Measurements from ENCODE around the gene UBTD2. TPM values are rescaled to one million over a fixed set of nuclear protein-coding genes. Genes with fewer than 3 reads are reported as not detected.

Gene UBTD2
- total RNA-seq, 5 donors from 2014 or later (not counting 1 experiment from before 2014, with no cell fraction given): 3.2 to 7.7 (median 5.4) TPM

DNA sequence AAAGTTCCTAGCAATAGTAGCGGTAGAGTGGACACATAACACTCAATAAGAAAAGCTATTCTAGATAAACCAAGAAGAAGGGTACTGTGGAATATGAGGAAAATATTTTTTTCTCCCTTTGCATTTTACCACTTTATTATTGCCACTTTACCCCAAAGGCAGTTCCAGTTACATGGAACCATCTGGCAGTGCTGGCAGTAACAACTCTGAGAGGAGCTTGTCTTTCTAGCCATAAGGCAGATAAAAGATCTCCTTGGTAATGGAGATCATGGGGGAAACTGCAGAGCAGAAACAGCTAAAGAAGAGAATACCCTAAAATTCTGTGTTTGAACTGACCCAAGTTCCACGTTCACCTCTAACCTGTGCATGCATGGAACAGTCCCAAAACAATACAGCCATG, 38.5 kb downstream of the UBTD2 start:
- H3K4me1 ChIP-seq (ENCODE audit: control insufficient read depth in 1 of 2, extremely low read depth in 1 of 2, insufficient read depth in 2 of 2, low read length in 2 of 2): no peaks in the 10 kb centered on the region
- no peaks in the 10 kb centered on the region for H3K27me3 Mint-ChIP-seq
- H3K4me3 Mint-ChIP-seq: no peak overlapping the region
- peaks cover 23% of the 10 kb centered on the region for H3K36me3 Mint-ChIP-seq
- peaks cover 0 to 8% (median 4%) of the 10 kb centered on the region in 3 donors for H3K4me1 Mint-ChIP-seq
- H3K9me3 Mint-ChIP-seq: peaks cover 0 to 5% (median 4%) of the 10 kb centered on the region in 3 donors
- ATAC-seq (replicated peaks in 1 of 4) (no peak), DNase-seq (no peak)
- ChIA-PET CTCF (no interaction called here), POLR2A (interaction anchor here in 1 of 2 donors (0.7 kb wide), 1 partner anchor 36 kb away, joined by 3 read pairs; no protein-coding TSS in a partner anchor)
- H3K9me3 ChIP-seq: no peaks in the 10 kb centered on the region
- no peak overlapping the region for H3K27ac ChIP-seq (ENCODE audit: low read length)
- no peaks in the 10 kb centered on the region for H3K27me3 ChIP-seq (replicated peaks in 1 of 2; ENCODE audit: control insufficient read depth in 2 of 2, extremely low read depth in 1 of 2, insufficient read depth in 2 of 2, low read length in 1 of 2)
- no CpG with 5 or more reads among the region's 2 CpGs for whole genome bisulfite sequencing (ENCODE audit: insufficient coverage)
- no peaks in the 10 kb centered on the region for H3K36me3 ChIP-seq (ENCODE audit: control insufficient read depth in 2 of 2, extremely low read depth in 1 of 2, insufficient read depth in 1 of 2, low read length in 1 of 2)
- H3K4me3 ChIP-seq (ENCODE audit: control insufficient read depth in 1 of 2, extremely low read depth in 1 of 2, low read length in 1 of 2): no peak overlapping the region
- H3K27ac Mint-ChIP-seq: no peak overlapping the region

DNA sequence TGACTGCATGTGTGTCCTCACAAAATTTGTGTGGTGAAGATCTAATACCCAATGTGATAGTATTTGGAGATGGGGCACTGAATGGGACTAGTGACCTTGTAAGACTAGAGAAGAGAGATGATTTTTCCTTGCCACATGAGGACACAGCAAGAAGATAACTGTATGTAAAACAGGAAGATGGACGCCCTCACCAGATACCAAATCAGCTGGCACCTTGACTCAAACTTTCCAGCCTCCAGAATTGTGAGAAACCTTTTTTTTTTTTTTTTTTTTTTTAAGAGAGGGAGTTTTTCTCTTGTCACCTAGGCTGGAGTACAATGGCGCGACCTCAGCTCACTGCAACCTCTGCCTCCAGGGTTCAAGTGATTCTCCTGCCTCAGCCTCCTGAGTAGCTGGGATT, 40.3 kb downstream of the UBTD2 start:
- ChIA-PET CTCF (no interaction called here), POLR2A (no interaction called here)
- no peak overlapping the region for H3K4me3 Mint-ChIP-seq
- H3K27ac ChIP-seq (ENCODE audit: low read length): no peak overlapping the region
- no CpG with 5 or more reads among the region's 3 CpGs for WGBS (ENCODE audit: insufficient coverage)
- no peaks in the 10 kb centered on the region for H3K27me3 Mint-ChIP-seq
- H3K36me3 Mint-ChIP-seq: peaks cover 17% of the 10 kb centered on the region
- peaks cover 8 to 23% (median 18%) of the 10 kb centered on the region in 3 donors for H3K4me1 Mint-ChIP-seq
- DNase-seq (no peak), ATAC-seq (replicated peaks in 1 of 4) (no peak)
- peaks cover 0 to 6% of the 10 kb centered on the region in 2 experiments for H3K4me1 ChIP-seq (ENCODE audit: control insufficient read depth in 1 of 2, extremely low read depth in 1 of 2, insufficient read depth in 2 of 2, low read length in 2 of 2)
- H3K9me3 ChIP-seq: no peaks in the 10 kb centered on the region
- no peak overlapping the region for H3K27ac Mint-ChIP-seq
- H3K27me3 ChIP-seq (replicated peaks in 1 of 2; ENCODE audit: control insufficient read depth in 2 of 2, extremely low read depth in 1 of 2, insufficient read depth in 2 of 2, low read length in 1 of 2): no peaks in the 10 kb centered on the region
- H3K9me3 Mint-ChIP-seq: no peaks in the 10 kb centered on the region
- no peaks in the 10 kb centered on the region for H3K36me3 ChIP-seq (ENCODE audit: control insufficient read depth in 2 of 2, extremely low read depth in 1 of 2, insufficient read depth in 1 of 2, low read length in 1 of 2)
- no peak overlapping the region for H3K4me3 ChIP-seq (ENCODE audit: control insufficient read depth in 1 of 2, extremely low read depth in 1 of 2, low read length in 1 of 2)

DNA sequence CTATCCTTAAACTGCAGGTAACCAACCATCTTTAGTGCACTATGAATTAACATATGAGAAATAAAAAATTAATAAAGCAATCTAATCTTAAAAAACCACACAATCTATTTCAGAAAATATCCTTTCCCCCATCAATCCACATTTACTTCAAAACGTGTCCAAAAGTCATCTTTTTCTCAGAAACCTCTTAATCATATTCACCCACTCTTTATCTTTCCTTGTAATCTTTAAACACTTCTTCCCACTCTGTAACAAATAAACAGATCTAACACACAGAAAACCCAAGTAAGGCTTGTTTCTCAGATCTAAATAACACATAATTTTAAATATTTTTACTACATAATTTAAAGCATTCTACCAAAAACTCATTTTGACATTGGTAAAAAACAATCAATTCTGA, 45.2 kb downstream of the UBTD2 start:
- peaks cover 20% of the 10 kb centered on the region for H3K36me3 Mint-ChIP-seq
- POLR2A ChIA-PET: no interaction called here
- CTCF ChIA-PET: no interaction called here
- DNase-seq (no peak), ATAC-seq (replicated peaks in 1 of 4) (no peak)
- H3K9me3 Mint-ChIP-seq: no peaks in the 10 kb centered on the region
- no peaks in the 10 kb centered on the region for H3K27me3 Mint-ChIP-seq
- Histone ChIP-seq H3K27me3 (replicated peaks in 1 of 2; ENCODE audit: control insufficient read depth in 2 of 2, extremely low read depth in 1 of 2, insufficient read depth in 2 of 2, low read length in 1 of 2) (no peaks in the 10 kb centered on the region), H3K36me3 (ENCODE audit: control insufficient read depth in 2 of 2, extremely low read depth in 1 of 2, insufficient read depth in 1 of 2, low read length in 1 of 2) (peaks cover 0 to 5% of the 10 kb centered on the region in 2 donors), H3K9me3 (no peaks in the 10 kb centered on the region), H3K4me3 (ENCODE audit: control insufficient read depth in 1 of 2, extremely low read depth in 1 of 2, low read length in 1 of 2) (no peak overlapping the region), H3K27ac (ENCODE audit: low read length) (no peak overlapping the region), H3K4me1 (ENCODE audit: control insufficient read depth in 1 of 2, extremely low read depth in 1 of 2, insufficient read depth in 2 of 2, low read length in 2 of 2) (peaks cover 0 to 17% of the 10 kb centered on the region in 2 experiments)
- H3K4me3 Mint-ChIP-seq: peak overlapping the region in 1 of 3 donors; percentile 17
- peaks cover 28 to 44% (median 44%) of the 10 kb centered on the region in 3 donors for H3K4me1 Mint-ChIP-seq
- H3K27ac Mint-ChIP-seq: peak overlapping the region in 1 of 2 donors; percentile 15
- WGBS (ENCODE audit: insufficient coverage): 8% methylated on average over 1 of the region's 1 CpG

DNA sequence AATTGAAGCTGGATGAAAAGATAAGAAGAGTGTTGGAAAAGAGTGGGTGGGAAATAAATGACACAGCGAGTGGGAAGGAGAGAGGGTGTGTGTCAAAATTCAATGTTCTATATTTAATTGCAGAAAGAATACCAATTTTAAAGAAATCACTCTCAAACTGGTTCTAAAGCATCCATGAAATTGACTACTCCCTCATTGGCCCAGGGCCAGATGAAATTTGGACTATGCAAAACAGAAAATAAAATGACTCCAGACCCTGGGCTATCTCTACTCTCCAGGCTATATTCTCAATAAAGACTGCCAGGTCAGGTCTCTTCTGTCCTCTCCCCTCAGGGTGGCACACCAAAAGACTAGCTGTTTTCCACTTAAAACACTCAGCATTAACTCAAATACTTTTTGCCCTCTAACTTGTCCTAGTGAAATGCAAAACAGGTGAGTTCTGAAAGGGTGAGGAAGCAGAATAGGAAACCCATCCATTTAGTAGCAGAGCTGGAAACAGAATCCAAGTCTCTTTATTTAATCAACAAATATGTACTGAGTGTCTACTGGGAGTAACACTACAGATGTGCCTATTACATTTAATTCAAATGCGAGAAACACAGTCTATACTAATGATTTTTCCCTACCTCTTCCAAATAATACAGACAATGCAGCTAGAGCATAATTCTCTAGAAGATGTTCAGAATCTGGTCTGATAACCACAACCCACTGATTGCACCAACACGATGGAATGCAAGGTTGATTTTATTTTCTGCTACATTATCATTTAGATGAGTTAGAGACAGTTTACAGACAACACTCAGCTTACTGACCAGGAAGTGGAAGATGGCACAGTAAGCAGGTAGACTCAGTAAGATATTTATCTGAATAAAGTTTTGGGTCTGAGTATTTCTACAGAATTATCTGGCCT, 47.5 kb downstream of the UBTD2 start:
- Histone ChIP-seq H3K4me3 (ENCODE audit: control insufficient read depth in 1 of 2, extremely low read depth in 1 of 2, low read length in 1 of 2) (no peak overlapping the region), H3K27me3 (replicated peaks in 1 of 2; ENCODE audit: control insufficient read depth in 2 of 2, extremely low read depth in 1 of 2, insufficient read depth in 2 of 2, low read length in 1 of 2) (no peaks in the 10 kb centered on the region), H3K27ac (ENCODE audit: low read length) (no peak overlapping the region), H3K4me1 (ENCODE audit: control insufficient read depth in 1 of 2, extremely low read depth in 1 of 2, insufficient read depth in 2 of 2, low read length in 2 of 2) (peaks cover 0 to 17% of the 10 kb centered on the region in 2 experiments), H3K9me3 (no peaks in the 10 kb centered on the region), H3K36me3 (ENCODE audit: control insufficient read depth in 2 of 2, extremely low read depth in 1 of 2, insufficient read depth in 1 of 2, low read length in 1 of 2) (peaks cover 0 to 7% of the 10 kb centered on the region in 2 donors)
- H3K27me3 Mint-ChIP-seq: no peaks in the 10 kb centered on the region
- H3K36me3 Mint-ChIP-seq: peaks cover 31% of the 10 kb centered on the region
- no peak for DNase-seq
- ATAC-seq (replicated peaks in 1 of 4): no peak
- no peak overlapping the region for H3K4me3 Mint-ChIP-seq
- peak overlapping the region in 1 of 2 donors; percentile 40 for H3K27ac Mint-ChIP-seq
- POLR2A ChIA-PET: interaction anchor here in 1 of 2 donors (0.5 kb wide), 1 partner anchor 425 kb away, joined by 3 read pairs; no protein-coding TSS in a partner anchor
- H3K4me1 Mint-ChIP-seq: peaks cover 28 to 44% (median 42%) of the 10 kb centered on the region in 3 donors
- H3K9me3 Mint-ChIP-seq: no peaks in the 10 kb centered on the region
- no CpG with 5 or more reads among the region's 3 CpGs for WGBS (ENCODE audit: insufficient coverage)
- CTCF ChIA-PET: interaction anchor here in 1 of 2 donors (0.5 kb wide), 1 partner anchor 836 kb away, joined by 3 read pairs; no protein-coding TSS in a partner anchor

DNA sequence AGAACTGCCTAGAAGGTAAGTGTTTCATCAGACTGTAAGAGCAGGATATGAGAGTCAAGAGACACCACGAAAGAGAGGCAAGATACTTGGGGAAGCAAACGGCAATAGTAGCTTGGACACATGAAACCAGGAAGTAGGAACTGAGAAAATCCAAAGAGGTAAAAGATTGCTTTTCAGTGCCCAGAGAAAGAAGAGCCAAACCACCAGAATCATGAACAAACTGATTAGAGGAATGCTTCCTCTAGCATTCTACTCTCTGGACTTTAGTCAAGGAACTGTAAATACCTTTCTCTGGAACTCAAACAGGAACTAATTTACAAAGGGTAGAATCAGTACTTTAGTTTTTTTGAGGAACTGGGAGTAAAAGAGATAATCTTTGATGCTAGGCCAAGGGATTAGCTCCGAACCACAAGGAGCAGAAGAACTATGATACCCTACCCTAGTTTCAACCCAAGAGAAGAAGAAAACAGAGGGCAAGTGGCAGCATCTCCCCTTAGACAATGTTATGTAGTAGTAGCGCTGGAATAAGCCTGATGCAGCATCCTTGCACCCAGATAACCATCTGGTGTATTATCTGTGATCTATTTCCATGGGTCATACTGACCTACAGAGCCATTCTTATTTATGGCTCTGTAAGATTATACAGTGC, 48.3 kb downstream of the UBTD2 start:
- Histone ChIP-seq H3K36me3 (ENCODE audit: control insufficient read depth in 2 of 2, extremely low read depth in 1 of 2, insufficient read depth in 1 of 2, low read length in 1 of 2) (peaks cover 0 to 7% of the 10 kb centered on the region in 2 donors), H3K4me1 (ENCODE audit: control insufficient read depth in 1 of 2, extremely low read depth in 1 of 2, insufficient read depth in 2 of 2, low read length in 2 of 2) (peaks cover 0 to 17% of the 10 kb centered on the region in 2 experiments), H3K27me3 (replicated peaks in 1 of 2; ENCODE audit: control insufficient read depth in 2 of 2, extremely low read depth in 1 of 2, insufficient read depth in 2 of 2, low read length in 1 of 2) (no peaks in the 10 kb centered on the region), H3K27ac (ENCODE audit: low read length) (no peak overlapping the region), H3K9me3 (no peaks in the 10 kb centered on the region), H3K4me3 (ENCODE audit: control insufficient read depth in 1 of 2, extremely low read depth in 1 of 2, low read length in 1 of 2) (no peak overlapping the region)
- Mint-ChIP-seq H3K36me3 (peaks cover 37% of the 10 kb centered on the region), H3K27ac (no peak overlapping the region), H3K4me1 (peaks cover 28 to 44% (median 42%) of the 10 kb centered on the region in 3 donors), H3K27me3 (no peaks in the 10 kb centered on the region), H3K4me3 (no peak overlapping the region), H3K9me3 (no peaks in the 10 kb centered on the region)
- 0% methylated on average over 2 of the region's 4 CpGs for WGBS (ENCODE audit: insufficient coverage)
- POLR2A ChIA-PET: no interaction called here
- ATAC-seq (replicated peaks in 1 of 4) (no peak), DNase-seq (no peak)
- CTCF ChIA-PET: no interaction called here

DNA sequence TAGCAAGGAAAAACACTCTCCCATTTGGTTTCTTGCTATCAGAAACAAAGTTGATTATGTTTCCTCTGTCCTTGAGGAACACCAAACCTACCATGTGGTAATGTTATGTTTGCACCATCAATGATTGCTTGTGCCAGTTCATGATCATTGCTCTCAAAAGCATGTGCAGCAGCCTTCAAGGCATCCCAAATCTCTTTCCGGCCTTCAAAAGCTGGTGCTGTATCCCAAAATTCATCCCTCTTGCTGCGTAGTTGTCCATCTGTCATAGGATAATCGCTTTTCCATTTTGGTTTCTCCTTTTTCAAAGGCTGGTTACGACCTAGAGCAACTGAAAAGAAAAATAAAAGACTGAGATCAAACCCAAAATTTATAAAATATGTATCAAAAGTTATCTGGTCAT, 49.5 kb downstream of the UBTD2 start:
- POLR2A ChIA-PET: no interaction called here
- no peaks in the 10 kb centered on the region for H3K9me3 Mint-ChIP-seq
- no peaks in the 10 kb centered on the region for H3K27me3 Mint-ChIP-seq
- no peak overlapping the region for H3K27ac Mint-ChIP-seq
- H3K4me1 Mint-ChIP-seq: peaks cover 28 to 36% (median 36%) of the 10 kb centered on the region in 3 donors
- ATAC-seq (replicated peaks in 1 of 4) (no peak), DNase-seq (no peak)
- no peak overlapping the region for H3K4me3 ChIP-seq (ENCODE audit: control insufficient read depth in 1 of 2, extremely low read depth in 1 of 2, low read length in 1 of 2)
- H3K4me3 Mint-ChIP-seq: no peak overlapping the region
- H3K9me3 ChIP-seq: no peaks in the 10 kb centered on the region
- H3K27ac ChIP-seq (ENCODE audit: low read length): no peak overlapping the region
- CTCF ChIA-PET: no interaction called here
- 100% methylated on average over 1 of the region's 4 CpGs for WGBS (ENCODE audit: insufficient coverage)
- H3K36me3 ChIP-seq (ENCODE audit: control insufficient read depth in 2 of 2, extremely low read depth in 1 of 2, insufficient read depth in 1 of 2, low read length in 1 of 2): peaks cover 0 to 7% of the 10 kb centered on the region in 2 donors
- H3K4me1 ChIP-seq (ENCODE audit: control insufficient read depth in 1 of 2, extremely low read depth in 1 of 2, insufficient read depth in 2 of 2, low read length in 2 of 2): peaks cover 0 to 17% of the 10 kb centered on the region in 2 experiments
- no peaks in the 10 kb centered on the region for H3K27me3 ChIP-seq (replicated peaks in 1 of 2; ENCODE audit: control insufficient read depth in 2 of 2, extremely low read depth in 1 of 2, insufficient read depth in 2 of 2, low read length in 1 of 2)
- H3K36me3 Mint-ChIP-seq: peaks cover 39% of the 10 kb centered on the region

All from T-cell (primary cell).